Vagina (tissue), 2 donors: ENCODE measurements around the gene CDC45.

Experiments used
- CTCF ChIP-seq, 3 experiments: fragments of 450-650 bp in 2 of 3; fragments of 200-600 bp in 1 of 3; sonication (generic) in 1 of 3; IDR thresholded peaks; one replicate each; pipeline ENCODE4 v1.5.1; 2017 to 2019; ENCODE audit warnings: antibody characterized with exemption in 3 of 3, mild to moderate bottlenecking in 2 of 3, moderate library complexity in 2 of 3
- POLR2A ChIP-seq, 2 donors: fragments of 450-650 bp; IDR thresholded peaks; one replicate each; pipeline ENCODE4 v1.6.1; 2017; ENCODE audit warnings: antibody characterized with exemption in 2 of 2, mild to moderate bottlenecking in 2 of 2, moderate library complexity in 2 of 2
- POLR2AphosphoS5 ChIP-seq, 2 donors: sonication (generic); formaldehyde crosslinking; IDR thresholded peaks; one replicate each; pipeline ENCODE4 v1.9.0; 2017; ENCODE audit warnings: antibody characterized with exemption in 2 of 2, mild to moderate bottlenecking in 2 of 2, low read depth in 1 of 2; ENCODE audit not compliant: insufficient read depth in 1 of 2

- no peak for TF ChIP-seq CTCF (IDR thresholded peaks at IDR 0.05)
- no peak for TF ChIP-seq POLR2AphosphoS5 (IDR thresholded peaks at IDR 0.05; ENCODE audit: insufficient read depth in 1 of 2, low read depth in 1 of 2)
- TF ChIP-seq POLR2A (IDR thresholded peaks at IDR 0.05) = no peak
Observed at GRCh38 chr22:19492504-19493174, 12.9 kb downstream of the CDC45 start.
